ENCODE data around the gene LHPP.

LHPP gene

DNA sequence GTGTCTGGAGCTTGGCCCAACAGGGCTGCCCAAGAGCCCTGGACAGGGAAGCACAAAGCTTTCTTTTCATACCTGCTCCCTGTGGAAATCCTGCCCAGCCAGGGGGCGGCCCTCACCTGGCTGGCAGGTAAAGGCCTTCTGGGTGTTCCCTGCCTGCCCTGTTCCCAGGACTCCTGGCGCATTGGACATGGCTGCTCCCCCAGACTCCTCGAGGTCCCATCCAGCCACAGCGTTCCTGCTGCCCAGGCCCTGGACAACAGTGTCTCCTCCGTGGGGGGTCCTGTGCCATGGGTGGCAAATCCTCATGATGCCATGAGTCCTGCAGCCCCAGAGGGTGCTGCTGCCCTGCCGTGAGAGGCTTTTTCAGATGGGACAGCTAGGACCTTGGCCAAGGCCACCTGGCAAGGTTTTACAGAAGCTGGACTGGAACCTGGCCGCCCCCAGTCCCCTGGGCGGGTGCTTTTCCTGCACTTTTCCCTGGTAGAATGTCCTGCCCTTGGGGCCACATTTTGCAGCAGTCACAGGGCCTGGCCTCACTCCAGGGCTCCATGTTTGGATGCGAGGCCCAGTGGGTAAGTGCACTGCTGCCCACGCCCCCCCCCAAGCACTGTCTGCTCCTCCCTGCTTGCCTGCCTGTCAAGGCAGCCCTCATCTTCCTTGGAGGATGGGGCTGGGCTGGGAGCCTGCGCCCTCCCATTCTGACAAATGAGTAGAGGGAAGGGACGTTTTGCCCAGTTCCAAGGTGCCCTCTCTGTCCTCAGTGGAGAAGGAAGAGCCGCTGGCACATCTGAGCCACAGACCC, 60.7 kb downstream of the LHPP start:
- no peak for TF ChIP-seq POLR2AphosphoS5 (IDR thresholded peaks at IDR 0.05; ENCODE audit: low read depth)
- TF ChIP-seq, protein P1, sequence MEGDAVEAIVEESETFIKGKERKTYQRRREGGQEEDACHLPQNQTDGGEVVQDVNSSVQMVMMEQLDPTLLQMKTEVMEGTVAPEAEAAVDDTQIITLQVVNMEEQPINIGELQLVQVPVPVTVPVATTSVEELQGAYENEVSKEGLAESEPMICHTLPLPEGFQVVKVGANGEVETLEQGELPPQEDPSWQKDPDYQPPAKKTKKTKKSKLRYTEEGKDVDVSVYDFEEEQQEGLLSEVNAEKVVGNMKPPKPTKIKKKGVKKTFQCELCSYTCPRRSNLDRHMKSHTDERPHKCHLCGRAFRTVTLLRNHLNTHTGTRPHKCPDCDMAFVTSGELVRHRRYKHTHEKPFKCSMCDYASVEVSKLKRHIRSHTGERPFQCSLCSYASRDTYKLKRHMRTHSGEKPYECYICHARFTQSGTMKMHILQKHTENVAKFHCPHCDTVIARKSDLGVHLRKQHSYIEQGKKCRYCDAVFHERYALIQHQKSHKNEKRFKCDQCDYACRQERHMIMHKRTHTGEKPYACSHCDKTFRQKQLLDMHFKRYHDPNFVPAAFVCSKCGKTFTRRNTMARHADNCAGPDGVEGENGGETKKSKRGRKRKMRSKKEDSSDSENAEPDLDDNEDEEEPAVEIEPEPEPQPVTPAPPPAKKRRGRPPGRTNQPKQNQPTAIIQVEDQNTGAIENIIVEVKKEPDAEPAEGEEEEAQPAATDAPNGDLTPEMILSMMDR (IDR thresholded peaks at IDR 0.05; ENCODE audit: insufficient read depth, low read length) = no peak
- TF ChIP-seq, protein P2, sequence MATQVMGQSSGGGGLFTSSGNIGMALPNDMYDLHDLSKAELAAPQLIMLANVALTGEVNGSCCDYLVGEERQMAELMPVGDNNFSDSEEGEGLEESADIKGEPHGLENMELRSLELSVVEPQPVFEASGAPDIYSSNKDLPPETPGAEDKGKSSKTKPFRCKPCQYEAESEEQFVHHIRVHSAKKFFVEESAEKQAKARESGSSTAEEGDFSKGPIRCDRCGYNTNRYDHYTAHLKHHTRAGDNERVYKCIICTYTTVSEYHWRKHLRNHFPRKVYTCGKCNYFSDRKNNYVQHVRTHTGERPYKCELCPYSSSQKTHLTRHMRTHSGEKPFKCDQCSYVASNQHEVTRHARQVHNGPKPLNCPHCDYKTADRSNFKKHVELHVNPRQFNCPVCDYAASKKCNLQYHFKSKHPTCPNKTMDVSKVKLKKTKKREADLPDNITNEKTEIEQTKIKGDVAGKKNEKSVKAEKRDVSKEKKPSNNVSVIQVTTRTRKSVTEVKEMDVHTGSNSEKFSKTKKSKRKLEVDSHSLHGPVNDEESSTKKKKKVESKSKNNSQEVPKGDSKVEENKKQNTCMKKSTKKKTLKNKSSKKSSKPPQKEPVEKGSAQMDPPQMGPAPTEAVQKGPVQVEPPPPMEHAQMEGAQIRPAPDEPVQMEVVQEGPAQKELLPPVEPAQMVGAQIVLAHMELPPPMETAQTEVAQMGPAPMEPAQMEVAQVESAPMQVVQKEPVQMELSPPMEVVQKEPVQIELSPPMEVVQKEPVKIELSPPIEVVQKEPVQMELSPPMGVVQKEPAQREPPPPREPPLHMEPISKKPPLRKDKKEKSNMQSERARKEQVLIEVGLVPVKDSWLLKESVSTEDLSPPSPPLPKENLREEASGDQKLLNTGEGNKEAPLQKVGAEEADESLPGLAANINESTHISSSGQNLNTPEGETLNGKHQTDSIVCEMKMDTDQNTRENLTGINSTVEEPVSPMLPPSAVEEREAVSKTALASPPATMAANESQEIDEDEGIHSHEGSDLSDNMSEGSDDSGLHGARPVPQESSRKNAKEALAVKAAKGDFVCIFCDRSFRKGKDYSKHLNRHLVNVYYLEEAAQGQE (IDR thresholded peaks at IDR 0.05; ENCODE audit: insufficient replicate concordance, low read depth) = no peak
- TF ChIP-seq SPI1 (IDR thresholded peaks at IDR 0.05; ENCODE audit: borderline replicate concordance, low read depth) = no peak
- TF ChIP-seq GABPA (IDR thresholded peaks at IDR 0.05; ENCODE audit: low read depth) = no peak
- Histone ChIP-seq H3K27me3 (ENCODE audit: insufficient read depth, poor library complexity, severe bottlenecking) (no peaks in the 10 kb centered on the region), H3K4me3 (replicated peaks; ENCODE audit: insufficient read depth, low read length) (no peak overlapping the region), H3K27ac (replicated peaks) (no peak overlapping the region)
- DNase-seq (ENCODE audit: low read depth in 1 of 2, low spot score in 1 of 2) = no peak

DNA sequence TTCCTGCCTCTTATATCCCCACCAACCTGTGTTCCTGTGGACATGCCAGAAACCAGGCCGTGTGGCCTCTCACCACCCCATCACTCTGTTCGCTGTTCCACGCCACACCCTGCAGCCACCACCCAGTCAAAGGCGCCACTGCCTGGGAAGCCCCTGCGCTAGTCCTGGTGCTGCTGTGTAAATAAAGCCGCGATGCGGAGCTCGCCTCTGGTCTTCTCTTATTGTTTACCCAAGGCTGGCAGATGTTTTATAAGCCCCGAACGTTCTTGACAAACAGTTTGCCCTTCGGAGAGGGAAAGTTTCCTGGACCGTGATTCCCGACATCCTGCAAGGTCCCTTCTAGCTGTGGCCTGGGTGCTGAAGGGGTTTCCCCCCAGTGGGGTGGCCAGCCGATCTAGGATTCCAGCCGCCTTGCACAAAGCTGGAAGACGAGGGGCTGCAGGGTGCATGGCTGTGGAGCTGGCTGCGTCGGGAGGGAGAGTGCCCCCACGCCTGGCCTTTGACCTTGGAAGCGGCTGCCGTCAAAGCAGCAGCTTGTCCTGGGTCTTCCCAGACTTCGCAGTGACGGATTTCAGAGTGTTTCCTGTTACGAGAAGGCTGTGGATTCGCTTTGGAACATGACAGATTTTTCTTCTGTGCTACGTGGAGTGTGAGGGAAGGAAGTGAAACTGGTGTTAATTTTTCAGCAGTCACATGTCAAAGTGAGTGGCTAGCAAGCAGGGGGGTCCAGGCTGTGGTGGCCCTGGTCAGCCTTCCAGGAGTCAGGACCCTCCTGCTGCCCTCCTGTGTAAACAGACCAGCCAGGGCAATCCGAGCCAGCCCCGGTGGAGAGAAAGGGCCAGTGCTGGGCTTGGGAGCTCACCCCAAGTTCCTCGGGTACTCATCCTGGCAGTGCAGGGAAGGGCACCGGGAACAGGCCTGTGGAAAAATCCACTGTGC, 61.6 kb downstream of the LHPP start:
- H3K27me3 ChIP-seq (ENCODE audit: insufficient read depth, poor library complexity, severe bottlenecking) = no peaks in the 10 kb centered on the region
- H3K4me3 ChIP-seq (replicated peaks; ENCODE audit: insufficient read depth, low read length) = no peak overlapping the region
- no peak overlapping the region for H3K27ac ChIP-seq (replicated peaks)
- no peak for TF ChIP-seq POLR2AphosphoS5 (IDR thresholded peaks at IDR 0.05; ENCODE audit: low read depth)
- TF ChIP-seq GABPA (IDR thresholded peaks at IDR 0.05; ENCODE audit: low read depth) = no peak
- TF ChIP-seq, protein P2 (IDR thresholded peaks at IDR 0.05; ENCODE audit: insufficient replicate concordance, low read depth) = no peak
- TF ChIP-seq, protein P1 (IDR thresholded peaks at IDR 0.05; ENCODE audit: insufficient read depth, low read length) = no peak
- TF ChIP-seq SPI1 (IDR thresholded peaks at IDR 0.05; ENCODE audit: borderline replicate concordance, low read depth) = no peak
- no peak for DNase-seq (ENCODE audit: low read depth in 1 of 2, low spot score in 1 of 2)

DNA sequence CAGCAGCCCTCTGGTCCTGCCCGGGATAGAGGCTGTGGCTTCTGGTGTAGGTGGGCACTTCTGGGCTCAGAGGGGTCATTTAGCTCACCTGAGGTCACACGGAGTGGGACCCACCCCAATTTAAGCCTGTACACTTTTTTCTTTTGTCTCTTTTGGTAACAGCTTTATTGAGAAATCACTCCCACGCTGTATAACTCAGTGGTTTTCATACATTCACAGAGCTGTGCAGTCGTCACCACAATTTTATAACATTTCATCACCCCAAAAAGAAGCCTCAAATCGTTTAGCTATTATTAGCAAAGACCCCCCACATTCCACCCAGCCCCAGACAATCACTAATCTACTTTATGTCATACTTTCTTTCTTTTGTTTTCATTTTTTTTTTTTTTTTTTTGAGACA, 62.3 kb downstream of the LHPP start:
- Histone ChIP-seq H3K4me3 (replicated peaks; ENCODE audit: insufficient read depth, low read length) (no peak overlapping the region), H3K27me3 (ENCODE audit: insufficient read depth, poor library complexity, severe bottlenecking) (no peaks in the 10 kb centered on the region), H3K27ac (replicated peaks) (no peak overlapping the region)
- no peak for DNase-seq (ENCODE audit: low read depth in 1 of 2, low spot score in 1 of 2)
- TF ChIP-seq, protein P1 (IDR thresholded peaks at IDR 0.05; ENCODE audit: insufficient read depth, low read length) = no peak
- TF ChIP-seq GABPA (IDR thresholded peaks at IDR 0.05; ENCODE audit: low read depth) (no peak), SPI1 (IDR thresholded peaks at IDR 0.05; ENCODE audit: borderline replicate concordance, low read depth) (no peak), POLR2AphosphoS5 (IDR thresholded peaks at IDR 0.05; ENCODE audit: low read depth) (no peak)
- TF ChIP-seq, protein P2 (IDR thresholded peaks at IDR 0.05; ENCODE audit: insufficient replicate concordance, low read depth) = no peak
